ENCODE results near the gene GGA1. TPM values are rescaled to one million over a fixed set of nuclear protein-coding genes. Genes with fewer than 3 reads are reported as not detected.
A peak's percentile ranks its signal among the peaks of the same experiment; 100 is the strongest.

GGA1 gene
- total RNA-seq, 2 experiments from 2014 or later: 55.4 to 66.6 TPM

DNA sequence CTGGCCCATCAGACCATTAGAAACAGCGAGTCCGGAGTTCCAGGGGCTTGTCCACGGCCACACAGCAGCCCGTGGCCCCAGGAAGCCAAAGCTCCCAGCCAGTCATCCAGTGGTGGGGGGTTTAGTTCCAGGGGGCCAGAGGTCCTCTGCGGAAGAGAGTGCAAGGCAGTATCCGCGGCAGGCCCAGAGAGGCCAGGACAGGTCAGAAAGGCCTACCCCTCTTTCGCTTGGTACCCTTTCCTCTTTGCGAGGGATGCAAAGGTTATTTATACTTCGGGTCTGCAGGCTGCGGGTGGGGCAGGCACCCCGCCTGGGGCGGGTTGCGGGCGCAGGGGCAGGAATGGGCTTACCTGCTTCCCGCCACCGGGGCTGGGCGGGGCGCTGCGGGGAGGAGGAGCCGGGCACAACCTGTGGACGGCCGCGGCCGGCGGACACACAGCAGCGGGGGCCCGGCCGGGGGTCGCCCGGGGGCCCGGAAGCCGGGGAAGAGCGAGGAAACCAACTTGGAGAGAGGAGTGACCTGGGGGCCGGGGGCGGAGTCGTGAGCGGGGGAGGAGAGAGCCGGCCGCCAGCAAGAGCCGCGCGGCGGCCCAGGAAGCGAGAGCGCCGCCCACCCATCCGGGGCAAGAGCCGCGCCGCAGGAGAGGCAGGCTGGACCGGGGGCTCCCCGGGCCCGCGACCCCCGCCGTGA is 30.6 kb downstream of the GGA1 start, which contains the start of gene SH3BP1:
TSS of gene SH3BP1 (plus strand) at position 600 of the 691 bp plus-strand sequence. CDS start 119 bp downstream, outside the sequence.
- no peaks in the 10 kb centered on the region for H3K27me3 Mint-ChIP-seq
- peaks cover 74% of the 10 kb centered on the region for H3K4me1 Mint-ChIP-seq
- CTCF ChIA-PET: interaction anchor here (0.5 to 1.4 kb wide), 5 partner anchors 22 to 327 kb away, joined by 3 to 6 read pairs (median 3); no protein-coding TSS in a partner anchor
- H3K4me3 Mint-ChIP-seq: peak within 1 kb of the TSS; percentile 88
- H3K36me3 Mint-ChIP-seq (ENCODE audit: low read depth): peaks cover 22% of the 10 kb centered on the region
- intact Hi-C loops (cut with DNase I, micrococcal nuclease): loop anchor here in 1 of 2 experiments (1.0 to 5.0 kb wide), 6 partner anchors 19 to 168 kb away; partner anchors contain the start of genes GCAT, GGA1, NOL12 and PDXP
- ATAC-seq (peak; percentile 15), DNase-seq (peak; percentile 76)
- H3K9me3 Mint-ChIP-seq (ENCODE audit: low read depth): no peaks in the 10 kb centered on the region
- POLR2A ChIA-PET: no interaction called here
- peak within 1 kb of the TSS; percentile 97 for H3K27ac Mint-ChIP-seq

DNA sequence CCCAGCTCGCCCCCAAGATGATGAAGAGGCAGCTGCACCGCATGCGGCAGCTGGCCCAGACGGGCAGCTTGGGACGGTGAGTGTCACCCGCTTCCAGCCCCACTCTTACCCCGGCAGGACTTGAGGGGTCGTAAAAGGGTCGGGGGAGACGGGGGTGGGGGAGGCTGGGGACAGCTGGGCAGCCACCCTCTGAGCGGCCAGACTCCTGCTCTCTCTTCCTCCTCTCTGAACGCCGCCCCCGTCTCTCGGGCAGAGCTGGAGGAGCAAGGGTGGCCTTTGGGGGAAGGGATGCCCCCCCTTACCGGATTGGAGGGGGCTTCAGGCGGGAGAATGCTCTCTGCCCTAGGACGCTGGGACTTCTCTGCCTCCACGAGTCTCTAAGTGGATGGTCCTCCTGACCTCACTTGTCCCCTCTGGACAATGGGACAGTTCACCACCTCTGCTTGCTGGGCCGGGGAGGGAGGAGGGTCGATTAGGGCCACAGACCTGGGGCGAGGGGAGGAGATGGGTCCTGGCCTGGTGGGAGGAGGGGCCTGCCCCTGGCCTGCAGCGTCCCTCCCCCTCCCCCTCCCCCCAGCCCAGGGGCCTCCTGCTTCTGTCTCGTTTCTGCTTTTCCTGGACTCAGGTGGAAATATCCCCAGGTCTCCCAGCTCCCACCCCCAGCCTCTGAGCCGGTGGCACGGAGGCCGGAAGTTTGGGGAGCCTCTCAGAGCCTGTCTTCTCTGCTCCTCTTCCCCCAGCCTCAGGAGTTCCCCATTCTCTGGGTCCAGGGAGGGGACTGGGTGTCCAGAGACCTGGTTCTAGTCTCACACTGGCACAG is 31.3 kb downstream of the GGA1 start:
- H3K4me1 Mint-ChIP-seq: peaks cover 66% of the 10 kb centered on the region
- H3K36me3 Mint-ChIP-seq (ENCODE audit: low read depth): peaks cover 23% of the 10 kb centered on the region
- ChIA-PET CTCF (interaction anchor here (0.5 to 1.4 kb wide), 7 partner anchors 9 to 326 kb away, joined by 3 to 6 read pairs (median 4); no protein-coding TSS in a partner anchor), POLR2A (no interaction called here)
- ATAC-seq (no peak), DNase-seq (peak; percentile 59)
- no peaks in the 10 kb centered on the region for H3K27me3 Mint-ChIP-seq
- intact Hi-C loops (cut with DNase I, micrococcal nuclease): loop anchor here in 1 of 2 experiments (1.0 to 5.0 kb wide), 7 partner anchors 18 to 167 kb away; partner anchors contain the start of genes GCAT, GGA1, NOL12 and PDXP
- H3K4me3 Mint-ChIP-seq: peak overlapping the region; percentile 88
- peak overlapping the region; percentile 97 for H3K27ac Mint-ChIP-seq
- no peaks in the 10 kb centered on the region for H3K9me3 Mint-ChIP-seq (ENCODE audit: low read depth)

DNA sequence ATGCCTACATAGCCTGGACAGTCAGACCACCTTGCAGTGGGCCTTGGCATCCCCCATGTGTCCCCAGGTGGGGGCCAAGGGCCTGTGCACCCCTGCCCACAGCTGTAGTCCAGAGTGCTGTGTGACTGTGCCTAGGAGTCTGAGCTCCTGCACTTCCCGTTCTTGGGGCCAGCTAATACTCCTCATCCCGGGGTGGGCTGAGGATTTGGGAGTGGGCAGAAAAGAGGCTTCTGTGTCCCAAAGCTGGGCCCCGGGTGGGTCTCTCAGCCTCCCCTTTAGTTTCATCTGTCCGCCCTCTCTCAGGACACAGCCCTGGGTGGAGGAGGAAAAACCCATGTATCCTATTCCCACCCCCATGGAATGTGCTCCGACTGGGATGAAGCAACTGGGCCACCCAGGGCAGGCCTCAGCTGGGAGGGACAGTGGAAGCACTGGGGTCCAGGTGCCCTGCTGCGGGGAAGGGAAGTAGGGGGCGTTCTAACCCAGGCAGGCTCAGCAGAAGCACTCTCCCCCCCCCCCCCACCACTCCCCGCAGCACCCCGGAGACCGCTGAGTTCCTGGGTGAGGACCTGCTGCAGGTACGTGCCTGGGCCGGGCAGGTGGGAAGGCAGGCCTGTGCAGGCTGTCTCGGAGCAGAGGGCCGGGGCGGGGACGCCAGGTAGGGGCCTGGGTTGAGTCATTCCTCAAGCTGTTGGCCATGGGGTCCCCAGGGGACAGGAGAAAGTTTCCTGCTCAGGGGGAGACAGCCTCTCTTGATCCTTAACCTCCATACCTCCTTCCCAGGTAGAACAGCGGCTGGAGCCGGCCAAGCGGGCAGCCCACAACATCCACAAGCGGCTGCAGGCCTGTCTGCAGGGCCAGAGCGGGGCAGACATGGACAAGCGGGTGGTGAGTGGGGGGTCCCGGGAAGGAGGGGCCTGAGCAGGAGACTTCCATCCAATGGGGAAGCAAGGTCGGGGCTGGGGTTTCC is 32.2 kb downstream of the GGA1 start:
- Mint-ChIP-seq H3K9me3 (ENCODE audit: low read depth) (no peaks in the 10 kb centered on the region), H3K27me3 (no peaks in the 10 kb centered on the region), H3K36me3 (ENCODE audit: low read depth) (peaks cover 29% of the 10 kb centered on the region), H3K4me3 (peak overlapping the region; percentile 88), H3K4me1 (peaks cover 59% of the 10 kb centered on the region), H3K27ac (peak overlapping the region; percentile 97)
- ChIA-PET CTCF (interaction anchor here (0.8 to 5.3 kb wide), 11 partner anchors 8 to 74 kb away, joined by 3 to 98 read pairs (median 20); partner anchors contain the start of genes LGALS1, NOL12 and PDXP), POLR2A (no interaction called here)
- no peak for DNase-seq
- intact Hi-C loops (cut with DNase I, micrococcal nuclease): loop anchor here in 1 of 2 experiments (5.0 kb wide), 1 partner anchor 106 kb away; no protein-coding TSS in a partner anchor
- ATAC-seq: no peak

DNA sequence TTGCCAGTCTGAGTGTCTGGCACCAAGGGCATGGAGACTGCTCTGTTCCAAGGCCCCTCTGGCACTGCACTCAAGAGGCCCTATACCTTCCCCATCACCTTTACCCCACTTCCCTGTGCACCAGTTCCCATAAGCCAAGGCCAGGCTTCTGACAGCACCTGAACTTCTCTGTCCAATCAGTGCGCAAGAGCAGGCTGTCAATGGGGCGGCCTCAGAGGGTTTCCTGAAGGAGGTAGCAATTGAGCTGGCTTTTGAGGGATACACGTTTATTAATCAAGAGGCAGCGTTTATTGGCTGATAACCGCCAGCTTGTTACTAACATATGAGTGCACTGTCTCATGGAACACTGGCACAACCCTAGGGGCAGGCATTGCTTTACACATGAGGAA is 32.9 kb downstream of the GGA1 start:
- DNase-seq (no peak), ATAC-seq (no peak)
- ChIA-PET CTCF (interaction anchor here (0.7 to 5.3 kb wide), 11 partner anchors 9 to 75 kb away, joined by 3 to 98 read pairs (median 23); partner anchors contain the start of genes LGALS1, NOL12 and PDXP), POLR2A (interaction anchor here (0.9 to 1.0 kb wide), 2 partner anchors 9 to 16 kb away, joined by 4 to 7 read pairs; partner anchors contain the start of gene PDXP)
- H3K27me3 Mint-ChIP-seq: no peaks in the 10 kb centered on the region
- H3K4me3 Mint-ChIP-seq: peak overlapping the region; percentile 88
- intact Hi-C loops (cut with DNase I, micrococcal nuclease): loop anchor here in 1 of 2 experiments (5.0 kb wide), 1 partner anchor 106 kb away; no protein-coding TSS in a partner anchor
- H3K36me3 Mint-ChIP-seq (ENCODE audit: low read depth): peaks cover 31% of the 10 kb centered on the region
- no peak overlapping the region for H3K27ac Mint-ChIP-seq
- peaks cover 53% of the 10 kb centered on the region for H3K4me1 Mint-ChIP-seq
- H3K9me3 Mint-ChIP-seq (ENCODE audit: low read depth): no peaks in the 10 kb centered on the region

DNA sequence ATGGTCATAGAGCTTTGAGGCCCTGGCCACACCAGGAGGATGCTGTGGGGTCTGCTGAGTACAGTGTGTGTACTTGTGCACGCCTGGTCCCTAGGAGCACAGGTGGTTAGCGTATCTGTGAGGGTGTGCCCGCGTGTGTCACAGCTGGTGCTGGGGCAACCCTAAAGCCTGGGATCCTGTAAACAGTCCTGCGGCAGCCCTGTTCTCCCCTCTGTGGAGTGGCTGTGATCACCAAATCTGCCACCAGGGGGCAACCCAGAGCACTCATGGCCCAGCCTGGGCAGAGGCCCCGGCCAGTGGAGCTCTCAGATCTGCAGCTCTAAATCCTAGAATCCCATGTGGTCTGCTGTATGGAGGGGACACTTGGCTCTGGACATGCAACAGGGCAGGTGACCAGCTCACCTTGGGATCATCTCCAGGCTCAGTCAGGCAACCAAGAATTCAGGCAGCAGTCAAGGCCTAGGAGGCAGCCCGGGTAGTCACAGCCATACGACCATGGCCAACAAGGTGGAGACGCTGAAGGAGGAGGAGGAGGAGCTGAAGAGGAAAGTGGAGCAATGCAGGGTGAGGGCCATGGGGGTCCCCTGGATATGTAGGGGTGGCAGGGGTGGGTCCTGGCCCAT is 34.7 kb downstream of the GGA1 start:
- peak; percentile 93 for DNase-seq
- Mint-ChIP-seq H3K36me3 (ENCODE audit: low read depth) (peaks cover 34% of the 10 kb centered on the region), H3K27me3 (no peaks in the 10 kb centered on the region), H3K27ac (peak overlapping the region; percentile 75), H3K4me3 (no peak overlapping the region), H3K9me3 (ENCODE audit: low read depth) (no peaks in the 10 kb centered on the region), H3K4me1 (peaks cover 37% of the 10 kb centered on the region)
- ChIA-PET CTCF (interaction anchor here (0.6 to 5.3 kb wide), 28 partner anchors 9 to 262 kb away, joined by 3 to 98 read pairs (median 5); partner anchors contain the start of genes ANKRD54, LGALS1, NOL12 and PDXP), POLR2A (interaction anchor here (0.6 to 1.8 kb wide), 7 partner anchors 15 to 77 kb away, joined by 3 to 9 read pairs (median 5); partner anchors contain the start of gene PDXP)
- intact Hi-C loops (cut with DNase I, micrococcal nuclease): loop anchor here (1.0 to 5.0 kb wide), 4 partner anchors 15 to 104 kb away; partner anchors contain the start of gene PDXP (in 1 of the 2)
- peak; percentile 79 for ATAC-seq

DNA sequence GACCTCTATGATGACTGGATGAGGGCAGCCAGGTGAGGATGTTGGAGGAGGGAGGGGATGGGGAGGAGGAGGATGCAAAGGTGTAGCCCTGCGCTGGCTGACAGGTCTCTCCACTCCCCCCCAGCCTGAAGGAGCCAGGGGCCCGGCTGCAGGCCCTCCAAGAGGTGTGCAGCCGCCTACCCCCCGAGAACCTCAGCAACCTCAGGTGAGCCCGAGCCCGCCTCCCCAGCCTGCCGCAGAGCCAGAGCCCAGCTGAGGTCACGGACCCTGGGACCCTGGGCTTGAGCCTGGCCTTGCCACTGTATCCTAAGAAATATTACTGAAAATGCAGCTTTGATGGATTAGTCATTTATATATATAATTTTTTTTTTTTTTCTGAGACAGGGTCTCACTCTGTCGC is 38.7 kb downstream of the GGA1 start:
- Mint-ChIP-seq H3K36me3 (ENCODE audit: low read depth) (peaks cover 49% of the 10 kb centered on the region), H3K4me1 (peaks cover 16% of the 10 kb centered on the region), H3K4me3 (no peak overlapping the region), H3K9me3 (ENCODE audit: low read depth) (no peaks in the 10 kb centered on the region), H3K27ac (no peak overlapping the region), H3K27me3 (no peaks in the 10 kb centered on the region)
- ChIA-PET POLR2A (interaction anchor here (0.6 kb wide), 1 partner anchor 15 kb away, joined by 6 read pairs; no protein-coding TSS in a partner anchor), CTCF (interaction anchor here (1.2 to 1.5 kb wide), 3 partner anchors 10 to 34 kb away, joined by 3 to 5 read pairs (median 4); partner anchors contain the start of gene PDXP)
- intact Hi-C loops (cut with DNase I, micrococcal nuclease): no loop called here
- ATAC-seq: no peak
- DNase-seq: no peak

GRCh38 chr22:37647928-37648327 is 39.3 kb downstream of the GGA1 start:
- Mint-ChIP-seq H3K9me3 (ENCODE audit: low read depth) (no peaks in the 10 kb centered on the region), H3K4me1 (peaks cover 9% of the 10 kb centered on the region), H3K27me3 (no peaks in the 10 kb centered on the region), H3K27ac (no peak overlapping the region), H3K4me3 (no peak overlapping the region), H3K36me3 (ENCODE audit: low read depth) (peaks cover 53% of the 10 kb centered on the region)
- intact Hi-C loops (cut with DNase I, micrococcal nuclease): no loop called here
- DNase-seq (no peak), ATAC-seq (no peak)
- ChIA-PET CTCF (interaction anchor here (1.0 to 1.5 kb wide), 4 partner anchors 10 to 33 kb away, joined by 3 to 5 read pairs (median 4); partner anchors contain the start of gene PDXP), POLR2A (interaction anchor here (0.6 kb wide), 1 partner anchor 14 kb away, joined by 6 read pairs; no protein-coding TSS in a partner anchor)

GRCh38 chr22:37650463-37651136 is 42.0 kb downstream of the GGA1 start:
- CTCF ChIA-PET: interaction anchor here (0.8 to 5.2 kb wide), 3 partner anchors 8 to 23 kb away, joined by 4 to 20 read pairs (median 5); no protein-coding TSS in a partner anchor

DNA sequence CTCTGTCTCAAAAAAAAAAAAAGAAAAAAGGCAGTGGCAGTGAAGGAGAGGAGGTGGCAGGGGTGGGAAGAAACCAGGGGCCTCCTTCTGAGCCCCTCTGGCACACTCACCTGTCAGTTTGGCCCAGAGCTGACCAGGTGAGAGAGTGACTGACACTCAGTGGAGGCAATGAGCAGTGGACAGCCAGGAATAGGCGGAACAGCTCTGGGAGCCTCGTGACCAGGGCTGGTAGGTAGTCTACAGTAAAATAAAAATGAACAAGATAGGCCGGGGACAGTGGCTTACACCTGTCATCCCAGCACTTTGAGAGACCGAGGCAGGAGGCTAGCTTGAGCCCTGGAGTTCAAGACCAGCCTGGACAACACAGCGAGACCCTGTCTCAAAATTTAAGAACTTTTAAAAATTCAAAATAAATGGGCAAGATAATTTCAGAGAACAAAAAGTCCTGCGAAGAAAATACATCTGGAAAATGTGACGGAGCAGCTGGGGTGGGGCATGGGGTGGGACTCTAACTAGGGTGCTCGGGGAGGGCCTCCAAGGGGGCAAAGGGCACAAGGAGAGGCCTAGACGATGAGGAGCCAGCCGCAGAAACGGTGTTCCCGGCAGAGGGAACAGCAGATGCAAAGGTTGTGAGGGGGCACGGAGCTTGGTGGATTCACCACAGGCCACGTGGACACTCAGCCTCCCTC is 46.1 kb downstream of the GGA1 start:
- no peaks in the 10 kb centered on the region for H3K27me3 Mint-ChIP-seq
- peaks cover 11% of the 10 kb centered on the region for H3K4me1 Mint-ChIP-seq
- H3K9me3 Mint-ChIP-seq (ENCODE audit: low read depth): no peaks in the 10 kb centered on the region
- H3K36me3 Mint-ChIP-seq (ENCODE audit: low read depth): peaks cover 23% of the 10 kb centered on the region
- intact Hi-C loops (cut with DNase I, micrococcal nuclease): no loop called here
- ChIA-PET CTCF (interaction anchor here (5.2 to 5.4 kb wide), 2 partner anchors 12 to 18 kb away, joined by 20 to 36 read pairs; no protein-coding TSS in a partner anchor), POLR2A (no interaction called here)
- DNase-seq (no peak), ATAC-seq (no peak)
- no peak overlapping the region for H3K4me3 Mint-ChIP-seq
- peak overlapping the region; percentile 19 for H3K27ac Mint-ChIP-seq

More at GRCh38 chr22:37650463-37651136, 42.0 kb downstream of the GGA1 start:
- no peak for ATAC-seq
- no peaks in the 10 kb centered on the region for H3K9me3 Mint-ChIP-seq (ENCODE audit: low read depth)
- H3K4me3 Mint-ChIP-seq: no peak overlapping the region
- peaks cover 37% of the 10 kb centered on the region for H3K36me3 Mint-ChIP-seq (ENCODE audit: low read depth)
- no peaks in the 10 kb centered on the region for H3K4me1 Mint-ChIP-seq
- DNase-seq: no peak
- POLR2A ChIA-PET: no interaction called here
- intact Hi-C loops (cut with DNase I, micrococcal nuclease): no loop called here
- no peak overlapping the region for H3K27ac Mint-ChIP-seq
- no peaks in the 10 kb centered on the region for H3K27me3 Mint-ChIP-seq

Data from activated CD4-positive, alpha-beta T cell treated with anti-CD3 and anti-CD28 coated beads for 36 hours (primary cell).